MCF 10A (cell line): ENCODE measurements around the gene EXOC2. TPM values are rescaled to one million over a fixed set of nuclear protein-coding genes. Genes with fewer than 3 reads are reported as not detected.

Source experiments
- BruUV-seq: library from RNA; stranded (reverse); fragments of 400-500 nt; replicated peaks from 2 replicates; lab custom pipeline; 2021; lab: Mats Ljungman, UMichigan
- CTCF ChIA-PET: fragments of 300-600 bp; sonication (Branson Sonifier 250); formaldehyde crosslinking; extraction: SDS; loops from one replicate; lab custom pipeline; 2021; ENCODE audit warnings: antibody characterized with exemption, inconsistent platforms; lab: Yijun Ruan, JAX
- POLR2A ChIA-PET: fragments of 300-600, 350-650 bp; sonication (Branson Sonifier 250); formaldehyde crosslinking; extraction: SDS; loops from one replicate; lab custom pipeline; 2020; ENCODE audit warnings: antibody characterized with exemption, inconsistent platforms; lab: Yijun Ruan, JAX
- DNase-seq: peaks from one replicate; pipeline ENCODE4 v3.0.0-alpha.2; 2018; ENCODE audit not compliant: unreplicated experiment
- H3K27ac Mint-ChIP-seq: one replicate; pipeline ENCODE4 v1.8.0; 2022; ENCODE audit warnings: mild to moderate bottlenecking, low read depth, mixed read lengths; ENCODE audit not compliant: unreplicated experiment
- H3K27me3 Mint-ChIP-seq: one replicate; pipeline ENCODE4 v1.8.0; 2022; ENCODE audit warnings: mixed read lengths; ENCODE audit not compliant: insufficient read depth, unreplicated experiment
- H3K36me3 Mint-ChIP-seq: one replicate; pipeline ENCODE4 v1.8.0; 2022; ENCODE audit warnings: mild to moderate bottlenecking, moderate library complexity, mixed read lengths; ENCODE audit not compliant: insufficient read depth, unreplicated experiment
- H3K4me1 Mint-ChIP-seq: one replicate; pipeline ENCODE4 v1.8.0; 2022; ENCODE audit warnings: mixed read lengths; ENCODE audit not compliant: insufficient read depth, unreplicated experiment
- H3K4me3 Mint-ChIP-seq: one replicate; pipeline ENCODE4 v1.8.0; 2022; ENCODE audit warnings: mild to moderate bottlenecking, moderate library complexity, mixed read lengths; ENCODE audit not compliant: unreplicated experiment
- H3K9me3 Mint-ChIP-seq: one replicate; pipeline ENCODE4 v1.8.0; 2022; ENCODE audit warnings: mixed read lengths; ENCODE audit not compliant: unreplicated experiment
- intact Hi-C: fragments of 100-400 bp; cut with micrococcal nuclease; formaldehyde crosslinking; loops from 2 replicates; pipeline ENCODE4 v1.14.1; 2022
- total RNA-seq: library from RNA; stranded (reverse); gene quantifications from 2 replicates; pipeline ENCODE4 v1.2.3, GENCODE V29; 2022
- TF ChIP-seq, protein P1 (sequence below): fragments of 200-600 bp; IDR thresholded peaks from one replicate; pipeline ENCODE4 v1.8.0; 2022; ENCODE audit warnings: antibody characterized with exemption, mild to moderate bottlenecking; ENCODE audit not compliant: unreplicated experiment

Gene EXOC2
- total RNA-seq, 1 experiment from 2014 or later, result 14.6 TPM

DNA sequence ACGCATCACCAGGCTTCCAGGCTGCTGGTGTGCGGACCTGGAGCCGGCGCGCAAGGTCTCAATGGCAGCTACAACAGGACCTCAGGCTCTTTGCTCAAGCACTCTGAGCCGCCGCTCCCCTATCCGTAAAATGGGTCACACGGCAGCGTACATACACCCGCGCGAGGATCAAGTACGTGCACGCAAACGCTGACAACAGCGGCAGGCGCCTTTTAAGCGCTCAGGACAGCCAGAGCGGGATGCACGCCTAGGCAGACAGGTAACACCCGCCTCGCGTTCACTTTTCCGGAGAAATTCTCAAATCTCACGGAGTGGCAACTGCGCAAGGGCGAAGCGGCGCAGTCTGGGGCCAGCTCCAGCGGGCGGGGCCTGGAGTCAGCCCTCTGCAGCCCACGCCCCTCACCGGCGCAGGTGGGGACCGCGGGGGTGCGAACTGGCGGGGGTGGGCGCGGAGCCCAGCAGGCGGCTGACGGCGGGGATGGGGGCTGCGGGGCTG, 535 bp downstream of the EXOC2 start:
- Mint-ChIP-seq H3K9me3 (no peaks in the 10 kb centered on the region), H3K27ac (peak overlapping the region; percentile 82), H3K4me1 (peaks cover 16% of the 10 kb centered on the region), H3K36me3 (no peaks in the 10 kb centered on the region), H3K4me3 (peak overlapping the region; percentile 93), H3K27me3 (no peaks in the 10 kb centered on the region)
- intact Hi-C loops, result loop anchor here (2.0 kb wide), 1 partner anchor 76 kb away; no protein-coding TSS in a partner anchor
- peak; percentile 54 for DNase-seq
- BruUV-seq, result no TSS peak
- ChIA-PET POLR2A (interaction anchor here (0.7 to 3.7 kb wide), 9 partner anchors 11 to 698 kb away, joined by 3 to 69 read pairs (median 4); no protein-coding TSS in a partner anchor), CTCF (no interaction called here)
- TF ChIP-seq, protein P1, sequence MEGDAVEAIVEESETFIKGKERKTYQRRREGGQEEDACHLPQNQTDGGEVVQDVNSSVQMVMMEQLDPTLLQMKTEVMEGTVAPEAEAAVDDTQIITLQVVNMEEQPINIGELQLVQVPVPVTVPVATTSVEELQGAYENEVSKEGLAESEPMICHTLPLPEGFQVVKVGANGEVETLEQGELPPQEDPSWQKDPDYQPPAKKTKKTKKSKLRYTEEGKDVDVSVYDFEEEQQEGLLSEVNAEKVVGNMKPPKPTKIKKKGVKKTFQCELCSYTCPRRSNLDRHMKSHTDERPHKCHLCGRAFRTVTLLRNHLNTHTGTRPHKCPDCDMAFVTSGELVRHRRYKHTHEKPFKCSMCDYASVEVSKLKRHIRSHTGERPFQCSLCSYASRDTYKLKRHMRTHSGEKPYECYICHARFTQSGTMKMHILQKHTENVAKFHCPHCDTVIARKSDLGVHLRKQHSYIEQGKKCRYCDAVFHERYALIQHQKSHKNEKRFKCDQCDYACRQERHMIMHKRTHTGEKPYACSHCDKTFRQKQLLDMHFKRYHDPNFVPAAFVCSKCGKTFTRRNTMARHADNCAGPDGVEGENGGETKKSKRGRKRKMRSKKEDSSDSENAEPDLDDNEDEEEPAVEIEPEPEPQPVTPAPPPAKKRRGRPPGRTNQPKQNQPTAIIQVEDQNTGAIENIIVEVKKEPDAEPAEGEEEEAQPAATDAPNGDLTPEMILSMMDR, result no peak

DNA sequence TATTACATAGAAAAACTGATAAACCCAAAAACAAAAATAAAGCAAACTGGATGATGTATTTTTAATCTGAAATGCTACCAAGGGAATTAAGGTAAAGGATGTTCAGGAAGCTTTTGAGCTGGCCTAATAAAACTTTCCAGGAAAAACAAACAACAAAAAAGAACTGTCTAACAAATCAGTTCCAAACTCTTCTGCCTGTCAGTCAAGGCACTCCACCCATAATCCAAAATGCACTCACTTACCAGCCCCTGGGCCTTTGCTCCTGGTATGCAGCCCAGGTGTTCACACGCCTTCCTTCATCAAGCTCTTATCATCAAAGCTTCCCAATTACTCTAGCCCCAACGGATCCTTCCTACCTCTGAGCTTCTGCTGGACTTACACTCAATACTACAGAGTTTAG, 3.7 kb downstream of the EXOC2 start:
- no peak for DNase-seq
- peaks cover 9% of the 10 kb centered on the region for H3K36me3 Mint-ChIP-seq
- CTCF ChIA-PET, result interaction anchor here (0.6 kb wide), 2 partner anchors 49 to 708 kb away, joined by 3 to 5 read pairs; no protein-coding TSS in a partner anchor
- H3K4me3 Mint-ChIP-seq, result no peak overlapping the region
- intact Hi-C loops, result loop anchor here (5.0 kb wide), 1 partner anchor 97 kb away; no protein-coding TSS in a partner anchor
- H3K9me3 Mint-ChIP-seq, result no peaks in the 10 kb centered on the region
- H3K4me1 Mint-ChIP-seq, result peaks cover 26% of the 10 kb centered on the region
- no TSS peak for BruUV-seq
- no peak overlapping the region for H3K27ac Mint-ChIP-seq
- TF ChIP-seq, protein P1, result no peak
- H3K27me3 Mint-ChIP-seq, result no peaks in the 10 kb centered on the region
- POLR2A ChIA-PET, result interaction anchor here (0.5 to 2.0 kb wide), 2 partner anchors 9 to 27 kb away, joined by 3 to 8 read pairs; no protein-coding TSS in a partner anchor

GRCh38 chr6:686497-686896, 6.4 kb downstream of the EXOC2 start:
- H3K27me3 Mint-ChIP-seq, result no peaks in the 10 kb centered on the region
- no peak overlapping the region for H3K4me3 Mint-ChIP-seq
- peaks cover 9% of the 10 kb centered on the region for H3K36me3 Mint-ChIP-seq
- no peaks in the 10 kb centered on the region for H3K9me3 Mint-ChIP-seq
- POLR2A ChIA-PET, result no interaction called here
- H3K4me1 Mint-ChIP-seq, result peaks cover 30% of the 10 kb centered on the region
- intact Hi-C loops, result loop anchor here (5.0 kb wide), 1 partner anchor 94 kb away; no protein-coding TSS in a partner anchor
- no peak for DNase-seq
- TF ChIP-seq, protein P1, result no peak
- no TSS peak for BruUV-seq
- H3K27ac Mint-ChIP-seq, result no peak overlapping the region
- CTCF ChIA-PET, result interaction anchor here (0.8 to 1.8 kb wide), 4 partner anchors 9 to 69 kb away, joined by 3 to 5 read pairs (median 4); no protein-coding TSS in a partner anchor

GRCh38 chr6:684831-685636, 7.9 kb downstream of the EXOC2 start:
- Mint-ChIP-seq H3K27ac (peak overlapping the region; percentile 83), H3K9me3 (no peaks in the 10 kb centered on the region), H3K4me1 (peaks cover 38% of the 10 kb centered on the region), H3K36me3 (peaks cover 9% of the 10 kb centered on the region), H3K4me3 (no peak overlapping the region), H3K27me3 (no peaks in the 10 kb centered on the region)
- BruUV-seq, result no TSS peak
- ChIA-PET CTCF (interaction anchor here (0.8 kb wide), 1 partner anchor 92 kb away, joined by 3 read pairs; no protein-coding TSS in a partner anchor), POLR2A (interaction anchor here (0.7 to 6.3 kb wide), 5 partner anchors 8 to 102 kb away, joined by 3 to 69 read pairs (median 4); partner anchors contain the start of gene EXOC2)
- peak; percentile 41 for DNase-seq
- TF ChIP-seq, protein P1, result no peak
- intact Hi-C loops, result loop anchor here (5.0 kb wide), 1 partner anchor 93 kb away; no protein-coding TSS in a partner anchor
